GM12892 (cell line): ENCODE measurements around the gene C22orf15.

Experiments
- POLR2A ChIP-seq: IDR thresholded peaks from 2 replicates; pipeline ENCODE4 v1.6.1; 2011; ENCODE audit warnings: low read depth, low read length, control low read depth
- POLR2AphosphoS5 ChIP-seq: IDR thresholded peaks from 2 replicates; pipeline ENCODE4 v1.6.1; 2011; ENCODE audit warnings: low read depth, low read length, control low read depth
- TAF1 ChIP-seq: IDR thresholded peaks from 2 replicates; pipeline ENCODE4 v1.6.1; 2011; ENCODE audit warnings: low read depth, mild to moderate bottlenecking, control low read depth, low read length, borderline replicate concordance

DNA sequence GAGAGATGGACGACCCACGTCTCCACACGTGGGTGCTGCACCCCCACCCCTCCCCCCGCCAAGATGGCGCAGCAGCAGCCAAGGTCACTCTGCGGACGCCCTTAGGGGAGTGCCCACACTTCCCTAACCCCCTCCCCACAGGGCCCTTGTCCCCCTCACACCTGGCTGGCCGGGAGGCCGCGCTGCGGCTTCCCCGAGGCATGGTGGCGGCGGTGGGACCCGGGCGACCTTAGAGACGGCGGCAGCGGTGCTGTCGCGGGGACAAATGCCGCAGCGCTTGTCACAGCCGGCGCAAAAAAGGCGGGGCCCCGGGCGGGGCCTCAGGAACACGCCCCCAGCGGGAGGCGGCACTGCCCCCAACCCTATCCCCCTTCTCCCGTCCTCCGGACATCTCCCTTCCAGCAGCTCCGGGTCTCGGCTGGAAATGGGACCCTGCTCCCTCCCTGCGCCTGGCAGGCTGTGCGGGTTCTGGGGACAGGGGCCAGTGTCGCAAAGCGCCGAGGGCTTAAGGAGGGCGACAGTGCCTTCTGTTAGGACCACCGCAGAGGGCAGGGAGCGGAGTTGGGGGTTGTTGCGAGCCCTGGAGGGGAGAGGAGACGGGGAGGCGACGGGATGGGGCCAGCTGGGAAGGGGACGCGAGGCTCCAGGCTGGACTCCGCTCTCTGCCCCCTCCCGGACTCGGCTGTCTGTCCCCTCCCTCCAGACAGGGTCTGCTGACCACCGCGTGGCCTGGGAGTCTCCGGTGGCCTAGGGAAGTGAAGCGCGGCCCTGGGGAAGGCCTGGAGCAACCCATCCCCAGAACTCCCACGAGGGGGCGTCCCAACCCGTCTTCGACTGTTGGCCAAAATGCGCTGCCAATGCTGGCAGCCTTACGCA, 5.1 kb downstream of the C22orf15 start, which contains the start of gene CHCHD10:
- peak; percentile 72 for TF ChIP-seq POLR2AphosphoS5
- TF ChIP-seq POLR2A, result peak; percentile 80
- TF ChIP-seq TAF1, result peak; percentile 72
